GM12873 (cell line): ENCODE data around the gene GNAZ.

Experiments
- CTCF ChIP-seq: IDR thresholded peaks from 2 replicates; pipeline ENCODE4 v1.5.1; 2012; ENCODE audit warnings: low read depth, mild to moderate bottlenecking, moderate library complexity, low read length, control low read depth; ENCODE audit not compliant: insufficient read depth; ENCODE audit errors: missing control alignments

Gene GNAZ

GRCh38 chr22:23155143-23155542 is 84.8 kb downstream of the GNAZ start:
- no peak for TF ChIP-seq CTCF

GRCh38 chr22:23155831-23156230 is 85.5 kb downstream of the GNAZ start:
- no peak for TF ChIP-seq CTCF

GRCh38 chr22:23156286-23156685 is 86.0 kb downstream of the GNAZ start:
- no peak for TF ChIP-seq CTCF

- no peak for TF ChIP-seq CTCF
Observed at GRCh38 chr22:23157560-23158515, 87.5 kb downstream of the GNAZ start.

- no peak for TF ChIP-seq CTCF
Observed at GRCh38 chr22:23158516-23159290, 88.4 kb downstream of the GNAZ start.

- no peak for TF ChIP-seq CTCF
Observed at GRCh38 chr22:23159291-23159630, 88.9 kb downstream of the GNAZ start.

GRCh38 chr22:23161029-23161428 is 90.7 kb downstream of the GNAZ start:
- no peak for TF ChIP-seq CTCF
